ENCODE measurements around the gene PIGN. TPM values are rescaled to one million over a fixed set of nuclear protein-coding genes. Genes with fewer than 3 reads are reported as not detected.
A peak's percentile ranks its signal among the peaks of the same experiment; 100 is the strongest.

PIGN gene
- total RNA-seq, 2 donors from 2014 or later = 17.9 to 18.1 TPM

- Mint-ChIP-seq H3K36me3 (ENCODE audit: low read depth) (peaks cover 2% of the 10 kb centered on the region), H3K4me3 (no peak overlapping the region), H3K4me1 (peaks cover 2% of the 10 kb centered on the region), H3K27ac (no peak overlapping the region), H3K27me3 (no peaks in the 10 kb centered on the region)
- no peak for DNase-seq
- no peak for ATAC-seq
- no peaks in the 10 kb centered on the region for H3K9me3 ChIP-seq (ENCODE audit: control insufficient read depth, low read length, poor library complexity, severe bottlenecking)
These were observed 21.3 kb downstream of the PIGN start for GRCh38 chr18:62165583-62165982.

GRCh38 chr18:62164855-62165487, 21.9 kb downstream of the PIGN start:
- H3K4me1 Mint-ChIP-seq = peaks cover 2% of the 10 kb centered on the region
- H3K9me3 ChIP-seq (ENCODE audit: control insufficient read depth, low read length, poor library complexity, severe bottlenecking) = no peaks in the 10 kb centered on the region
- no peak for ATAC-seq
- no peak overlapping the region for H3K27ac Mint-ChIP-seq
- H3K4me3 Mint-ChIP-seq = no peak overlapping the region
- peaks cover 2% of the 10 kb centered on the region for H3K36me3 Mint-ChIP-seq (ENCODE audit: low read depth)
- no peak for DNase-seq
- H3K27me3 Mint-ChIP-seq = no peaks in the 10 kb centered on the region

- Mint-ChIP-seq H3K36me3 (ENCODE audit: low read depth) (peaks cover 4% of the 10 kb centered on the region), H3K27me3 (no peaks in the 10 kb centered on the region), H3K4me1 (peaks cover 2% of the 10 kb centered on the region), H3K4me3 (no peak overlapping the region), H3K27ac (no peak overlapping the region)
- ATAC-seq (no peak), DNase-seq (no peak)
- H3K9me3 ChIP-seq (ENCODE audit: control insufficient read depth, low read length, poor library complexity, severe bottlenecking) = no peaks in the 10 kb centered on the region
These were observed 22.5 kb downstream of the PIGN start for GRCh38 chr18:62164310-62164709.

- Mint-ChIP-seq H3K4me3 (no peak overlapping the region), H3K27me3 (no peaks in the 10 kb centered on the region), H3K4me1 (peaks cover 2% of the 10 kb centered on the region), H3K36me3 (ENCODE audit: low read depth) (peaks cover 4% of the 10 kb centered on the region), H3K27ac (no peak overlapping the region)
- no peak for DNase-seq
- H3K9me3 ChIP-seq (ENCODE audit: control insufficient read depth, low read length, poor library complexity, severe bottlenecking) = no peaks in the 10 kb centered on the region
- no peak for ATAC-seq
These were observed 29.0 kb downstream of the PIGN start for GRCh38 chr18:62157843-62158242.

- no peak overlapping the region for H3K27ac Mint-ChIP-seq
- peaks cover 6% of the 10 kb centered on the region for H3K36me3 Mint-ChIP-seq (ENCODE audit: low read depth)
- no peaks in the 10 kb centered on the region for H3K4me1 Mint-ChIP-seq
- no peaks in the 10 kb centered on the region for H3K9me3 ChIP-seq (ENCODE audit: control insufficient read depth, low read length, poor library complexity, severe bottlenecking)
- ATAC-seq (no peak), DNase-seq (no peak)
- H3K4me3 Mint-ChIP-seq = no peak overlapping the region
- no peaks in the 10 kb centered on the region for H3K27me3 Mint-ChIP-seq
These were observed 34.0 kb downstream of the PIGN start for GRCh38 chr18:62152844-62153243.

- no peaks in the 10 kb centered on the region for H3K4me1 Mint-ChIP-seq
- no peaks in the 10 kb centered on the region for H3K9me3 ChIP-seq (ENCODE audit: control insufficient read depth, low read length, poor library complexity, severe bottlenecking)
- DNase-seq (no peak), ATAC-seq (no peak)
- H3K4me3 Mint-ChIP-seq = no peak overlapping the region
- H3K36me3 Mint-ChIP-seq (ENCODE audit: low read depth) = peaks cover 6% of the 10 kb centered on the region
- no peak overlapping the region for H3K27ac Mint-ChIP-seq
- H3K27me3 Mint-ChIP-seq = no peaks in the 10 kb centered on the region
These were observed 35.6 kb downstream of the PIGN start for GRCh38 chr18:62151068-62151771.

- no peaks in the 10 kb centered on the region for H3K9me3 ChIP-seq (ENCODE audit: control insufficient read depth, low read length, poor library complexity, severe bottlenecking)
- no peak for ATAC-seq
- Mint-ChIP-seq H3K27ac (no peak overlapping the region), H3K4me3 (no peak overlapping the region), H3K27me3 (no peaks in the 10 kb centered on the region), H3K4me1 (peaks cover 5% of the 10 kb centered on the region), H3K36me3 (ENCODE audit: low read depth) (peaks cover 14% of the 10 kb centered on the region)
- DNase-seq = no peak
These were observed 42.5 kb downstream of the PIGN start for GRCh38 chr18:62144338-62144737.

- ATAC-seq (no peak), DNase-seq (no peak)
- H3K9me3 ChIP-seq (ENCODE audit: control insufficient read depth, low read length, poor library complexity, severe bottlenecking) = no peaks in the 10 kb centered on the region
- Mint-ChIP-seq H3K36me3 (ENCODE audit: low read depth) (peaks cover 17% of the 10 kb centered on the region), H3K27me3 (no peaks in the 10 kb centered on the region), H3K27ac (no peak overlapping the region), H3K4me3 (no peak overlapping the region), H3K4me1 (peaks cover 5% of the 10 kb centered on the region)
These were observed 46.6 kb downstream of the PIGN start for GRCh38 chr18:62140259-62140658.

GRCh38 chr18:62138461-62139235, 48.2 kb downstream of the PIGN start:
- DNase-seq = no peak
- ATAC-seq = no peak
- H3K9me3 ChIP-seq (ENCODE audit: control insufficient read depth, low read length, poor library complexity, severe bottlenecking) = no peaks in the 10 kb centered on the region
- Mint-ChIP-seq H3K4me3 (no peak overlapping the region), H3K4me1 (peaks cover 5% of the 10 kb centered on the region), H3K36me3 (ENCODE audit: low read depth) (peaks cover 15% of the 10 kb centered on the region), H3K27ac (no peak overlapping the region), H3K27me3 (no peaks in the 10 kb centered on the region)

- H3K27ac Mint-ChIP-seq = no peak overlapping the region
- ATAC-seq (peak; percentile 63), DNase-seq (peak; percentile 11 to 43 (median 14))
- H3K4me3 Mint-ChIP-seq = no peak overlapping the region
- H3K9me3 ChIP-seq (ENCODE audit: control insufficient read depth, low read length, poor library complexity, severe bottlenecking) = no peaks in the 10 kb centered on the region
- H3K4me1 Mint-ChIP-seq = peaks cover 7% of the 10 kb centered on the region
- H3K27me3 Mint-ChIP-seq = no peaks in the 10 kb centered on the region
- peaks cover 5% of the 10 kb centered on the region for H3K36me3 Mint-ChIP-seq (ENCODE audit: low read depth)
These were observed 55.5 kb downstream of the PIGN start for GRCh38 chr18:62131301-62131909.

GRCh38 chr18:62128157-62128556, 58.7 kb downstream of the PIGN start:
- no peak overlapping the region for H3K27ac Mint-ChIP-seq
- peaks cover 3% of the 10 kb centered on the region for H3K36me3 Mint-ChIP-seq (ENCODE audit: low read depth)
- H3K9me3 ChIP-seq (ENCODE audit: control insufficient read depth, low read length, poor library complexity, severe bottlenecking) = no peaks in the 10 kb centered on the region
- peaks cover 7% of the 10 kb centered on the region for H3K4me1 Mint-ChIP-seq
- ATAC-seq (no peak), DNase-seq (no peak)
- H3K4me3 Mint-ChIP-seq = no peak overlapping the region
- H3K27me3 Mint-ChIP-seq = no peaks in the 10 kb centered on the region

GRCh38 chr18:62126737-62127136, 60.1 kb downstream of the PIGN start:
- no peak for ATAC-seq
- Mint-ChIP-seq H3K36me3 (ENCODE audit: low read depth) (peaks cover 5% of the 10 kb centered on the region), H3K4me3 (no peak overlapping the region), H3K27me3 (no peaks in the 10 kb centered on the region), H3K27ac (no peak overlapping the region), H3K4me1 (peaks cover 8% of the 10 kb centered on the region)
- no peaks in the 10 kb centered on the region for H3K9me3 ChIP-seq (ENCODE audit: control insufficient read depth, low read length, poor library complexity, severe bottlenecking)
- DNase-seq = no peak

GRCh38 chr18:62125702-62126101, 61.2 kb downstream of the PIGN start:
- Mint-ChIP-seq H3K4me3 (no peak overlapping the region), H3K27ac (no peak overlapping the region), H3K36me3 (ENCODE audit: low read depth) (peaks cover 7% of the 10 kb centered on the region), H3K4me1 (peaks cover 9% of the 10 kb centered on the region), H3K27me3 (no peaks in the 10 kb centered on the region)
- no peak for ATAC-seq
- H3K9me3 ChIP-seq (ENCODE audit: control insufficient read depth, low read length, poor library complexity, severe bottlenecking) = no peaks in the 10 kb centered on the region
- DNase-seq = no peak

Measured in T-helper 17 cell (primary cell).